ENCODE measurements around the gene SDHB. TPM values are rescaled to one million over a fixed set of nuclear protein-coding genes. Genes with fewer than 3 reads are reported as not detected.

SDHB gene
- total RNA-seq, 1 experiment from 2014 or later: 336 TPM

DNA sequence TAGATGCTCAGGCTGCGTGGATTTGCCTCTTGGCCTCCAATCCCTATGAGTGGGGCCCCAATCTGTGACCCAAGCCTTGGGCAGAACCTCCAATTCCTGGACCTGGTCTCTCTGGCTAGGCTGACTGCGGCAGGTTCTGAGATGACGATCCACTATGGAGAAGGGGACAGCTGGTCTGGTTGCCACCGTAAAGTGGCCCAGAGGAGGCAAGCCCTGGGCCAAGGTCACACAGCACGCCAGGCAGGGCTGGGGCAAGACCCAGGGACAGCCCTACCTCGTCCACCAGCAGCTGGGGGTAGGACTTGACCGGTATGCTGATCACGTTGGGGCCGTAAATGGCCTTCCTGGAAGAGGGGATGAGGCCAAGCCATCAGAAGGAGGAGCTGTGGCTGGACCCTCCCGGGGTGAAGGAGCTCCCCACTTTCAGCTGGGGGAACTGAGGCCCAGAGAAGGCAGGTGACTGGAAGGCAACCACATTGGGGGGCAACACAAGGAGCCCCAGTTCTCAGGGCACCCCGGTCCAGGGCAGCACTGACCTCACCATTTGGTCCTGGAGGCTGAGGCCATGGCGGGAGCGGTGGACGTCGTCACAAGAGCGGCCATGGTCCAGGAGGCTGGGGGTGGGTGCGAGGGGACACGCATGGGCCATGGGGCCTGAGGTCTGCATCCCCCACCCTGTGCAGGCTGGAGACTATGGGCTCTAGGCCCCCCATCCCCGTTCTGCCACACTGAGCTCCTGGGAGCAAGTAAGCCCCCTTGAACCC, 51.9 kb downstream of the SDHB start:
- H3K9me2 ChIP-seq (replicated peaks; ENCODE audit: low read length): no peaks in the 10 kb centered on the region
- no peaks in the 10 kb centered on the region for H3K27me3 ChIP-seq (ENCODE audit: low read length)
- ChIA-PET CTCF (no interaction called here), POLR2A (ENCODE audit: unreplicated experiment) (no interaction called here)
- no peak overlapping the region for H3K27ac ChIP-seq (ENCODE audit: low read length)
- H3K9me3 ChIP-seq (ENCODE audit: low read length): no peaks in the 10 kb centered on the region
- no peaks in the 10 kb centered on the region for H3F3A ChIP-seq (ENCODE audit: low read length, unreplicated experiment)
- H4K20me1 ChIP-seq (ENCODE audit: low read length): peaks cover 6% of the 10 kb centered on the region
- H3K4me1 ChIP-seq (ENCODE audit: insufficient read depth, low read length): peaks cover 28% of the 10 kb centered on the region
- H2AFZ ChIP-seq (ENCODE audit: low read length): no peak overlapping the region
- no peak for DNase-seq
- no TSS peak for BruUV-seq (replicated peaks)
- intact Hi-C loops (cut with micrococcal nuclease): loop anchor here (5.0 kb wide), 1 partner anchor 40 kb away; no protein-coding TSS in a partner anchor
- no peaks in the 10 kb centered on the region for H3K79me2 ChIP-seq (ENCODE audit: low read length)
- no peak for TF ChIP-seq EZH2 (IDR thresholded peaks at IDR 0.05; ENCODE audit: low read length, unreplicated experiment)
- TF ChIP-seq EZH2phosphoT487 (IDR thresholded peaks at IDR 0.05; ENCODE audit: borderline replicate concordance, low read length): no peak
- TF ChIP-seq, protein P1, sequence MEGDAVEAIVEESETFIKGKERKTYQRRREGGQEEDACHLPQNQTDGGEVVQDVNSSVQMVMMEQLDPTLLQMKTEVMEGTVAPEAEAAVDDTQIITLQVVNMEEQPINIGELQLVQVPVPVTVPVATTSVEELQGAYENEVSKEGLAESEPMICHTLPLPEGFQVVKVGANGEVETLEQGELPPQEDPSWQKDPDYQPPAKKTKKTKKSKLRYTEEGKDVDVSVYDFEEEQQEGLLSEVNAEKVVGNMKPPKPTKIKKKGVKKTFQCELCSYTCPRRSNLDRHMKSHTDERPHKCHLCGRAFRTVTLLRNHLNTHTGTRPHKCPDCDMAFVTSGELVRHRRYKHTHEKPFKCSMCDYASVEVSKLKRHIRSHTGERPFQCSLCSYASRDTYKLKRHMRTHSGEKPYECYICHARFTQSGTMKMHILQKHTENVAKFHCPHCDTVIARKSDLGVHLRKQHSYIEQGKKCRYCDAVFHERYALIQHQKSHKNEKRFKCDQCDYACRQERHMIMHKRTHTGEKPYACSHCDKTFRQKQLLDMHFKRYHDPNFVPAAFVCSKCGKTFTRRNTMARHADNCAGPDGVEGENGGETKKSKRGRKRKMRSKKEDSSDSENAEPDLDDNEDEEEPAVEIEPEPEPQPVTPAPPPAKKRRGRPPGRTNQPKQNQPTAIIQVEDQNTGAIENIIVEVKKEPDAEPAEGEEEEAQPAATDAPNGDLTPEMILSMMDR (conservative IDR thresholded peaks at IDR 0.05; ENCODE audit: low read depth, low read length): no peak
- H3K4me2 ChIP-seq (ENCODE audit: low read length): no peak overlapping the region
- no peak for ATAC-seq
- peaks cover 15% of the 10 kb centered on the region for H3K36me3 ChIP-seq (ENCODE audit: low read depth, low read length)
- H3K4me3 ChIP-seq (ENCODE audit: low read length): no peak overlapping the region
- no peak overlapping the region for H3K9ac ChIP-seq (ENCODE audit: low read length)

DNA sequence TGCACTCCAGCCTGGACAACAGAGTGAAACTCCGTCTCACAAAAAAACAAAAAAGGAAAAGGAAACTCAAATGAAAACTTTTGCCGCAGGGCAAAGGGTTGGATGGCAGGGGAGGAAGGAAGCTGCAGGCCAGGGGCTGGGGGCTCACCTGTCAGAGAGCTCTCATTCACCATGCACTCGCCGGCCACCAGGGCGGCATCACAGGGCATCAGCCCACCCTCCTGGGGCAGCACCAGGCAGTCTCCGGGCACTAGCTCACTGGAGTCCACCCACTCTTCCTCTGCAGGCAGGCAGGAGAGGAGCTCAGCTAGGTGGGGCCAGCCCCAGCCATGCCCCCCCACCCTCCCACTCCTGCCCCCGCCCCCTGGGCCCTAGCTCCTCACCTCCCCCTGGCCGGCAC, 54.0 kb downstream of the SDHB start:
- Histone ChIP-seq H3F3A (ENCODE audit: low read length, unreplicated experiment) (no peaks in the 10 kb centered on the region), H3K4me2 (ENCODE audit: low read length) (no peak overlapping the region), H3K27me3 (ENCODE audit: low read length) (no peaks in the 10 kb centered on the region), H3K9me2 (replicated peaks; ENCODE audit: low read length) (no peaks in the 10 kb centered on the region), H3K27ac (ENCODE audit: low read length) (no peak overlapping the region), H3K4me3 (ENCODE audit: low read length) (no peak overlapping the region), H3K36me3 (ENCODE audit: low read depth, low read length) (peaks cover 15% of the 10 kb centered on the region), H3K9me3 (ENCODE audit: low read length) (no peaks in the 10 kb centered on the region), H3K79me2 (ENCODE audit: low read length) (no peaks in the 10 kb centered on the region), H3K9ac (ENCODE audit: low read length) (no peak overlapping the region), H4K20me1 (ENCODE audit: low read length) (peaks cover 6% of the 10 kb centered on the region), H2AFZ (ENCODE audit: low read length) (no peak overlapping the region), H3K4me1 (ENCODE audit: insufficient read depth, low read length) (peaks cover 28% of the 10 kb centered on the region)
- ATAC-seq (no peak), DNase-seq (no peak)
- ChIA-PET POLR2A (ENCODE audit: unreplicated experiment) (no interaction called here), CTCF (no interaction called here)
- intact Hi-C loops (cut with micrococcal nuclease): loop anchor here (5.0 kb wide), 1 partner anchor 38 kb away; no protein-coding TSS in a partner anchor
- TF ChIP-seq, protein P1 (conservative IDR thresholded peaks at IDR 0.05; ENCODE audit: low read depth, low read length): no peak
- TF ChIP-seq EZH2phosphoT487 (IDR thresholded peaks at IDR 0.05; ENCODE audit: borderline replicate concordance, low read length) (no peak), EZH2 (IDR thresholded peaks at IDR 0.05; ENCODE audit: low read length, unreplicated experiment) (no peak)
- BruUV-seq (replicated peaks): no TSS peak

DNA sequence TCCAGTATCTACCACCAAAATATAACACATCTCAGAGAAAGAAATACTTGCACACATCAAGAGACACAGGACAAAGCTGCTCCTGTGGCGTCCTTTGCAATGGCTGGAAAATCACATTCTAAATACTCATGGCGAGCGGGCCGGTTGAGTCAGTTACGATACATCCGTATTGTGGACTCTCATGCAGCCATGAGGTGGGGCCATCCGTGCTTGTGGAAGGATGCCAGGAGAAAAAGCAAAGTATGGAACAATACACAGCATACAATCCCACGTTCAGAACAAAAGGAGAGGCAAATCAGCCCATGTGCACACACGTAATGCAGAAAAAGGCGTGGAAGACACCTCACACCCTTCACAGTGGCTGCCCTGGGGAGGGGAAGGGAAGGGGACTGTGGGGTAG, 55.2 kb downstream of the SDHB start:
- Histone ChIP-seq H3K9me3 (ENCODE audit: low read length) (no peaks in the 10 kb centered on the region), H3K9ac (ENCODE audit: low read length) (no peak overlapping the region), H3K9me2 (replicated peaks; ENCODE audit: low read length) (no peaks in the 10 kb centered on the region), H4K20me1 (ENCODE audit: low read length) (no peaks in the 10 kb centered on the region), H3F3A (ENCODE audit: low read length, unreplicated experiment) (no peaks in the 10 kb centered on the region), H3K4me1 (ENCODE audit: insufficient read depth, low read length) (peaks cover 18% of the 10 kb centered on the region), H3K79me2 (ENCODE audit: low read length) (no peaks in the 10 kb centered on the region), H2AFZ (ENCODE audit: low read length) (no peak overlapping the region), H3K4me2 (ENCODE audit: low read length) (0 out of 2 replicates have a peak overlapping the region, but pooled peaks have one; percentile 1), H3K36me3 (ENCODE audit: low read depth, low read length) (peaks cover 15% of the 10 kb centered on the region), H3K4me3 (ENCODE audit: low read length) (no peak overlapping the region), H3K27ac (ENCODE audit: low read length) (peak overlapping the region; percentile 69), H3K27me3 (ENCODE audit: low read length) (no peaks in the 10 kb centered on the region)
- ChIA-PET POLR2A (ENCODE audit: unreplicated experiment) (no interaction called here), CTCF (no interaction called here)
- no TSS peak for BruUV-seq (replicated peaks)
- TF ChIP-seq EZH2phosphoT487 (IDR thresholded peaks at IDR 0.05; ENCODE audit: borderline replicate concordance, low read length) (no peak), EZH2 (IDR thresholded peaks at IDR 0.05; ENCODE audit: low read length, unreplicated experiment) (no peak)
- TF ChIP-seq, protein P1 (conservative IDR thresholded peaks at IDR 0.05; ENCODE audit: low read depth, low read length): no peak
- DNase-seq: peak; percentile 65
- intact Hi-C loops (cut with micrococcal nuclease): no loop called here
- ATAC-seq: peak; percentile 75
